Measurements from ENCODE around the gene PGLYRP1. TPM values are rescaled to one million over a fixed set of nuclear protein-coding genes. Genes with fewer than 3 reads are reported as not detected.

Gene PGLYRP1
- total RNA-seq, 2 experiments from 2014 or later: not detected

Small RNA genes lying within 50 kb of the gene (microRNA-seq; reads per million reads assigned to microRNA genes)
- 152 reads per million, percentile 74 among the genes with 10 or more reads in this experiment for gene MIR769 (ENCODE audit: borderline microRNAs expressed, borderline replicate concordance)

Other genes starting within 250 kb of the PGLYRP1 start
- 10 to 100 TPM; 24.1 to 24.4 TPM for gene DMPK, start 240.6 kb downstream of the PGLYRP1 start, total RNA-seq
- 10 to 100 TPM; 35.0 to 37.8 TPM for gene DMWD, start 230.2 kb downstream of the PGLYRP1 start, total RNA-seq
- gene RSPH6A, start 207.7 kb downstream of the PGLYRP1 start, total RNA-seq: under 1 TPM; 0.42 to 0.57 TPM
- 10 to 100 TPM; 91.0 to 98.0 TPM for gene SYMPK, start 159.9 kb downstream of the PGLYRP1 start, total RNA-seq
- not detected for gene FOXA3, start 158.7 kb downstream of the PGLYRP1 start, total RNA-seq
- 10 to 100 TPM; 17.5 to 19.1 TPM for gene IRF2BP1, start 136.9 kb downstream of the PGLYRP1 start, total RNA-seq
- gene MYPOP, start 120.4 kb downstream of the PGLYRP1 start, total RNA-seq: 10 to 100 TPM in 1 of 2 experiments, 1 to 10 TPM in 1; 9.7 to 11.4 TPM
- gene NANOS2, start 108.3 kb downstream of the PGLYRP1 start, total RNA-seq: not detected
- under 1 TPM; 0.04 to 0.10 TPM for gene NOVA2, start 49.2 kb downstream of the PGLYRP1 start, total RNA-seq
- gene CCDC61, start 27.6 kb downstream of the PGLYRP1 start, total RNA-seq: 10 to 100 TPM; 26.5 to 27.0 TPM
- gene IGFL4, start 17.9 kb upstream of the PGLYRP1 start, total RNA-seq: not detected
- not detected for gene IGFL3, start 101.6 kb upstream of the PGLYRP1 start, total RNA-seq
- gene IGFL2, start 125.2 kb upstream of the PGLYRP1 start, total RNA-seq: not detected
- gene IGFL1, start 206.7 kb upstream of the PGLYRP1 start, total RNA-seq: not detected

All from activated CD4-positive, alpha-beta T cell treated with anti-CD3 and anti-CD28 coated beads, Interleukin-2, amount 10 ng/mL, durations not matched to agents 7 days and 5 days (primary cell).